Hypothalamus (tissue), 51 donors: ENCODE data around the gene EHMT1.

Source experiments
- DNase-seq, 51 donors: peaks; one replicate each; lab custom pipeline; 2025; lab: John Stamatoyannopoulos, UW

EHMT1 gene

DNA sequence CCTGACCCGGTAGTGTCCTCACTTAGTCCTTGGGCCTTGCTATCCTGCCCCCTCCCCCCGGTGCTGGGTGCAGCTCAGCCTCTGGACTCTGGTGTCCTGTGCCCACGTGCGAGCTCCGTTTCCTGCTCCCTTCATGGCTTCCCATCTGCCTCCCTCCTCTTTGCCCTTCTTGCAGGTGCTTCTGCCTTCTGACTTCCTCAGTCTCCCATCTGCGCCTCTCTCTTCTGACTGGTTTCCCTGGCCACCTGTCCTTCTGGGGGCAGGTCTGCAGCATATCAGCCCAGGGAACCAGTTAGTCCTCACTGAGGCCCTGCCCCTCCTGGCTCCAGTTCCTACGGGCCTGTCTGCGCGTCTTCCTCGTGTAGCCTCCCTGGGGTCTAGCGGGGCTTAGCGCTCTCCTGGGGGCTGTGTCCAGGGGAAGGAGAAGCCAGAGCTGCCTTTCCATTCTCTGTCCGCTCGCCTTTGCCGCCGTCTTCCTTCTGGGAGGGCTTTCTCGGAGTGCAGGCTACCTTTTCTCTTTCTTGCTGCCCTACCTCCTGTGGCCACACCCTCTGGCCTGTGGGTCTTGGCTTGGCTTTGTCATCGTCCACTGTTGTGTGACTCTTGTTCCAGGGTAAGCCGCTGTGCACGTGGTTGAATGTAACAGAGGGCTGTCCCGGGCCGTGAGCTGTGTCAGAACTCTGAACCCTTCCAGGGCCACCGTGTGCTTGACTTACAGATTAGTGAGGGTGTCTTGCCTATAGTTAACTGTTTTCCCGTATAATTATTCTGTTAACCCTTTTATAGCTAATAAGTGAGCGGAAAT, 51.8 kb downstream of the EHMT1 start:
- no peak for DNase-seq

DNA sequence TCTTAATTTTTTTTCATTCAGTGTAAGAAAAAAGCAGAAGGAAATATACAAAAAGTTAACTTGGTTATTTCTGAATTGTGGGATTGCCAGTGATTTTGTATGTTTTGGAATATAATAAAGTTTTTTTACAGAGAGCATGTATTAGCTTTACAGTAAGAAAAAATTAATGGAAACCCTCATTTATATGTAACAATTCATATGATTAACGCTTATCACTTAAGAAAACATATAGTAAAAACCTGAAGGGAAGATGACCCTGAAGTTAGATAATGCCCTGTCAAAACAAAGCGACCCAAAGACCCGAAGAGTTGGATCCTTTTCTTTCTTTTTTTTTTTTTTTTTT, 52.4 kb downstream of the EHMT1 start:
- no peak for DNase-seq

DNA sequence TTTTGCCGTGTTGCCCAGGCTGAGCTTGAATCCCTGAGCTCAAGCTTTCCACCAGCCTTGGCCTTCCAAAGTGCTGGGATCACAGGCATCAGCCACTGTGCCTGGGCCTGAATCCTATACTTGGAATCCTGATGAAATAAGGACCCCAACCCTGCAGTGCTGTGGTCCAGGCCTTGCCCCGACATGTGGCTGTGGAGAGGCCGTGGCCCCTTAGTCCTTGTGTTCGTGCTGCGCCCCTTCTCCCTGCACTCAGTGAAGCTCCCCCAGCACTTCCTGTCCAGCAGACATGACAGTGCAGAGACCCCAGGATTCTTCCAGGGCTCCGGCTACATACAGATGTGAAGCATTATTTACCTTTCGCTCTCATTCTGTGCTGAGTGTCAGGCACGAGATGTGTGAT, 52.9 kb downstream of the EHMT1 start:
- no peak for DNase-seq

DNA sequence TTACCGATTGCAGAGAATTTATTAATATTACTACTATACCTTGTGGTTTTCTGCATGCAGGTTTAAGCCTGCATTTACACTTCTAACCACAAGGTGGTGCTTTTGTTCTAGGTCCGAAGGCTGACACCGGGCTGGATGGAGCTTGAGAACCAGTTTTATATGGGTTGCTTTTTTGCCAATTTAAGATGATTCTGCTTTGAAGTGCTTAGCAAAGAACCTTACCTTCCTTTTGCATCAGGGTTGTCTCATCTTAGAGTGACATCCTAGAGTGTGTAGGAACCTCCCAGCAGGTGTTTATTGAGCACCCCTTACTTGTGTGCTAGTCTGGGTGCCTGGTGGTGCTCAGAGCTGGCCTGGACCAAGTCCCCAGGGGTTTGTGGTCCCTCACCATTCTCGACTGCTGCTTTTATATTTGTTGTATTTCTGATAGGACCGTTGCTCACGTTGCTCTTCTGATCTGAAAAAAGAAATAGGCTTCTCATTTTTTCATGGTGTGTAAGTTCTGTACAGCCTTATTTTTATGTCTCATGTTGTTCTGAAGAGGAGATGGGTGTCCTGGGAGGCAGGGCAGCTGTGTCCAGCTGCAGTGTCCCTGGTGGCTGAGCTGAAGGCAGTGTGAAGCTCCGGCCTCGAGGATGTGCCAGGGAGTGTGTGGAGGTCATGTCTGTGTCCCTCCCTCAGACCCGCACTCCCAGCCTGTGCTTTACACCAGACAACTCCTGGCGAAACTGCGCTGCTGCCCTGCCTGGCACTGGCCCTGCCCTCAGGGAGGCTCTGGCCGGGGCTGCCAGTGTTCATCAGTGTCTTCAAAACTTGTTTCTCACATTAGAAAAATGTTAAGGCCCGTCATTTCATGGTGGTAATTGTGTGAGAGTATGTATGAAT, 54.3 kb downstream of the EHMT1 start:
- peak in 13 of 51 donors; percentile 14 to 64 (median 38) for DNase-seq

DNA sequence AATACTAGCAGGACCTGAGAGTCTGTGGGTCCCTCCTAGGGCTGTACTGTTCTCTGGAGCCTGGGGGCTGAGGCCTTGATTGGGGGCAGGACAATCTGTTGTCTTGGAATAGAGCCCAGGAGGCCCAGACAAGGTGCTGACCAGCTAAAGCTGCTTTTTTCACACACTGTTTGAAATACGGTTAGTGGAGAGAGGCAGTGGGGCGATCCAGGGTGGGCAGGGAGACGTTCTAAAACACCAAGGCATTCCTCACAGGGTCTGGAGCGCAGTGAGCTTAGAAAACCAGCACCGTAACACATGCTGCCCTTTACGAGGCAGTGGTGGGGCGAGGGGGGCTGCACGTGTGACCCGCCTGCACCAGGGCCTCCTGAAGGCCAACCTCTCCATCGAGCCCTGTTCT, 55.1 kb downstream of the EHMT1 start:
- DNase-seq, result no peak

DNA sequence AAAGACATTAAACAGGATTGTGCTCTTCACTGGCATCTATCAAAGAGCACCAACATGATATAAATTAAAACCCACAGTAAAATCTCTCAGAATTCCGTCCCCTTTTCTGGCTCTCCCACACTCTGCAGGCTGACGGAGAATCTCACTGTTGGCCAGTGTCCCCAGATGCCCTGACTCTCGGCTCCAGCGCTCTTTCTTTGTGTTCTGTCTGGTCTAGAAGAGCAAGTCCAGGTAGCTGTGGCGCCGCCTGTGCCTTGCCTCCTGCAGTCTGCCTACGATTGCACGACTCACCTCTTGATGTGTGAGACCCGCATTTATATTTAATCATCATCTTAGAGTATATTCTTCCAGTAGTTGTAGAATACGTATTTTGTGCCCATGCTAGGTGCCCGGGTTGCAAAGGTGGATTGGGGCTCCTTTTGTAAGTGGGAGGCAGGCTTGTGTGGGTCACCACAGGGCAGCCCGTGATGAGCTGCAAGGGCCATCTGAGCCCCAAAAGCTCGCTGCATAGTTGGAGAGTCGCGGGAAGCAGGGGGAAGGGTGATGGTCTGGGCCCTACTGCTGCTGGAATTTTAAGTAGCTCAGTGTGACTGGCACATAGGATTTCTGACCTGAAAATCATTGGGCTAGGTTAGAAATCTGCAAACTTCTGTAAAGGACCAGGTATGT, 55.6 kb downstream of the EHMT1 start:
- peak in 5 of 51 donors; percentile 21 to 36 (median 24) for DNase-seq

DNA sequence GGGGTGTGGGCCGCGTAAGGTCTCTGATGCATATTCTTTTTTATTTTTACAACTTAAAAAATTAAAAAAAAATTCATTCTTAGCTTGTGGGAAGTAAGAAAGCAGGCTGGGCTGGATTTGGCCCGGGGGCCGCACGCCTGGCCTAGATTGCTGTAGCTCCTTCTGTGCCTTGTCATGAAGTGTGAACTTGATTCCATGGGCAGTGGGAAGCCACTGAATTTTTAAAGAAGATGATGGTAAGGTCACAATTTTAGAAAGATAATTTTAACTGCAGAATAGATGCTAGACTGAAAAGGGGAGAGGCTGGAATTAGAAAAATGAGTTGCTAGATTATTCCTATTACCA, 56.1 kb downstream of the EHMT1 start:
- DNase-seq, result no peak

DNA sequence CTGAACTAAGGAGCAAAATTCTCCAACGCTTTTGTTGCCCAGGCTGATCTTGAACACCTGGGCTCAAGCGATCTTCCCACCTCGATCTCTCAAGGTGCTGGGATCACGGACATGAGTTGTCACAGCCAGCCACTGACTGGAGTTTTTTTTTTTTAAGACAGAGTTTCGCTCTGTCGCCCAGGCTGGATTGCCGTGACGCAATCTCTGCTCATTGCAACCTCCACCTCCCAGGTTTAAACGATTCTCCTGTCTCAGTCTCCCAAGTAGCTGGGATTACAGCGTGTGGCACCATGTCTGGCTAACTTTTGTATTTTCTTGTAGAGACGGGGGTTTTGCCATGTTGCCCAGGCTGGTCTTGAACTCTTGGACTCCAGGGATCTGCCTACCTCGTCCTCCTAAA, 58.2 kb downstream of the EHMT1 start:
- DNase-seq, result no peak

DNA sequence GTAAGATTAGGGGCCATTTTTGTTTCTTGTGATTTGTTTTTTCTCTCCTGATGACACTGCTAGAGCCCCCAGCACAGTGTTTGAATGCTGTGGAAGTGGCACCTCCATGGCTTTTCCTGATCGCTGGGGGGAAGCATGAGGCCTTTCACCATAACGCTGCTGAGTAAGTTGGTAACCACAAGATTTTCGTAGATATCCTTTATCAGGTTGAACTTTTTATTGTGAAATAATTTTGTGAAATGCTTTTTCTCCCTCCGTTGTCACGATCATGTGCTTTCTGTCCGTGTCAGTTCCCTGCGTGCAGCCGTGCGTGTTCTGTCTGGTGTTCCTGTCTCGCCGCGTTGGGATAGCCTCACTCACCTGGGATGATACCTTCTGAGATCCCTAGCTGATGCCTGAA, 59.4 kb downstream of the EHMT1 start:
- DNase-seq, result no peak

DNA sequence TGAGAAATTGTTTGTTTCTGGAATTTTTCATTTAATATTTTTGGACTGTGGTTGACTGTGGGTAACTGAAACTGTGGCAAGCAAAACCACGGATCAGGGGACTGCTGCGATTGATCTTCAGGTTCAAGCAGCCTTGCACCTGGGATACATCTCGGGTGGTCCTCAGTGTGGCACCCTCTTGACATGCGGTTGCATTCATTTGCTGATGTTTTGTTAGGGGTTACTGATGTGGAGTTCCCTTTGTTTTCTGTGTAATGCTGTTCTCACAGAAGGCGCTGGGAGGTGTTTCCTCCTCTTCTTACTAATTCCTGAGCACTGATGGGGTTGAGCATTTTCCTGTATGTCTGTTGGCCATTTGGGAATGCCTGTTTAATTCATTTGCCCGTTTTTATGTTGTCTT, 60.4 kb downstream of the EHMT1 start:
- DNase-seq, result no peak

DNA sequence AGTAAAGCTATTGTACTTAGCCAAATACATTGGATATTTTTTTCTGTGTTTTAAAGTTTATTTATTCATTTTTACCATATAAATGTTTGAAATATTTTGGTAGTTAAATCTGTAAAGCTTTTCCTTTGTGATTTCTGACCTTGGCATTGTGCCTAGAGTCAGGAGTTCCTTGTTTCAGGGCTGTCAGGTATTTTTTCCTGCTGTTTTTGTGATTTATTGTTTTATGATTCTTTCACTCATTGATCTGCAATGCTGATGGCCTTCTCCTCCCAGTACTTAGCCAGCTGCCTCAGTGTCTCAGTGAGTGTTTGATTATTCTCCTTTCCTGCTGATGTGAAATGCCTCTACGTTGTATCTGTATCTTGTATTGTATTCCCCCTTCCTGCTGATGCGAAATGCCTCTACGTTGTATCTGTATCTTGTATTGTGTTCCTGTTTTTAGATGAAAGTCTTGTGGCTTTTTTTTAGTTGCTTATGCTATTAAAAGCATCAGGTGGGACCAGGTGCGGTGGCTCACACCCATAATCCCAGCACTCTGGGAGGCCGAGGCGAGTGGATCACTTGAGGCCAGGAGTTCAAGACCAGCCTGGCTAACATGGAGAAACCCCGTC, 61.0 kb downstream of the EHMT1 start:
- no peak for DNase-seq

DNA sequence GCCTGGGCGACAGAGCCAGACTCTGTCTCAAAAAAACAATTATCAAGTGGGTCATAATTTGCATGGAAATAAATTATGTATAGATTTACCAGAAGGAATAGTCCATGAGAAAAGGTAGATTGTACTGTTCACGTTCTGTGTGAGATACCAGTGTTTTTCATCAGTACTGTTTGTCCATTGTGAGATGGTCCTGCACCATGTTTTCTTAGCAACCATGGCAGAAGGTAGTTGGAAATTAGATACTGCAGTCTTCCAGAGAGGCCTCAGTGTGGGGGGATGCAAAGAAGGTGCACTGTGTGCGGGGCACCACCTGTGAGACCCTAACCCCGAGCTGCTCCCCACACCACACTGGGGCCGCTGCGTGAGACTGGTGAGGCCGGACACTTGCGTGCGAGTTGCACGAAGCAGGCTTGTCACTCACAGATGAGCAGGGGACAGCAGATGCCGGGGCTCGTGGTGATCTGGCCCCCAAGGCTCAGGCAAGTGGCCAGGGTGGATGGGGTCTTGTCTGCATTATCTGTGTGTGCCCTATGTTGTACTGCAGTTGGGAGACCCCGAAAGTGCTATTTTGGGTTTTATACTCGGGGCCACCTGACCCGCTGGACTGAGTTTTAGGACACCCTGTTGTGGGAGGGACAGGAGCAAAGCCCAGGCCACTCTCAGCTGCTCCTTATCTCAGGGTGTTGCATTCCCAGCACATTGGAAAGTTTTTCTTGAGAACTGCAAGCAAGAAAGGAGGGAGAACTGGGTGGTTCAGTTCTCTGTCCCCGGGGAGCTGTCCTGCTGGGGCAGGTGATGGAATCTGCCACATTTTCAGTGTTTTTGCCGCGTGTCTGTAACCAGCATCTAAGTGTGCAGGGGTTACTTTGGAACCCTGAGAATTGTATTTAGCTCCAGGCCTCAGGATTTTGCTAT, 61.9 kb downstream of the EHMT1 start:
- no peak for DNase-seq

DNA sequence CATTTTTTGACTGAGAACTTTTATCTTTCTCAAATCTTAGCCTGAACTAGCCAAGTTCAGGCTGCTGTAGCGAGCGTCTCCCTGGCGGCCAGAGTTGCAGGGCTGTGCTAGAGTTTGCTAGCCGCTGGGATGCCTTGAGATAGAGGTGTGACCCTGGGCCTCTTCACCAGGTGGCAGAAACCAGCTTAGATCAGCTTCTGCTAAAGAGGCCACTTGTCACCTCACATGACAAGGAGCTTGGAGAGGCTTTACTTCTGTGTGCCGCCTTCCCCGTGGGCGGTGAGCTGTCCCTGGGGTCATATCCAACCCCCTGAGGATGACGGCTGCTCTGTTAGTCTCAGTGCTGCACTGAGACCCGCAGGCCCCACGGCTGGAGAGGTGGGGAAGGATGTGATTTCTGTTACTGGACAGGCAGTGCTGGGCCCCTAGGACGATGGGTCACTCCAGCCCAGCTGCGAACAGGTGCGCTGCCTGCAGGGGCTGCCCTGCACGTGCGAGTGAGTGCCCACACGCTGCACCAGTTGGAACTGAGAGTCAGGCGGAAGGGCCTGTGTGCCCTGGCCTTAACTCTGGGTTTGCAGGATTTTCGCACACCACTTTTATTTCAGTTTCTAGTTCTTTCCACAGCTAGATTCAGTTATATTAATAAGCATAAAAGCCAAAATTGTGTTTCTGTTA, 63.8 kb downstream of the EHMT1 start:
- DNase-seq, result no peak

DNA sequence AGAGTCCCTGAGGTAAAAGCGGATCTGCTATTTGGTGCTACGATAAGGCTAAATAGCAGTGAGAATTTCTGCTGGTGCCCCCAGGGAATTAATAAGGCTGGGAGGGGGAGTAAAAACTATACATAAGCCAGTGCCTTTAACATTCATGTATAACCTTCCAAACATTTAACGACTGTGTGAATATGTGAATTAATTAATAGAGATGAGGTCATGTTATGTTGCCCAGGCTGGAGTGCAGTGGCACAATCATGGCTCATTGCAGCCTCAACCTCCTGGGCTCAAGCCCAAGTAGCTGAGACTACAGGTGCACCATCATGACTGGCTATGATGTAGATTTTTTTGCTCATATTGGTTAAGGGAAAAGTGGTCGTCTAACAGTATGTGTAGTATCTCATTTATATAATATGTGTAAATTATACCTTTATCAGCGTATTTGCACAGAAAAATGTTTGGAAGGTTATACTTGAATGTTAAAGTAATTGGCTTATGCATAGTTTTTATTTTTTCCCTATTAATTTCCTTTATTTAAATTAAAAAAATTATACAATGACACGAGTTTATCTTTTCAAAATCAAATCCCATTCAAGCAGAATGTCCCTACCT, 64.6 kb downstream of the EHMT1 start:
- DNase-seq, result no peak

DNA sequence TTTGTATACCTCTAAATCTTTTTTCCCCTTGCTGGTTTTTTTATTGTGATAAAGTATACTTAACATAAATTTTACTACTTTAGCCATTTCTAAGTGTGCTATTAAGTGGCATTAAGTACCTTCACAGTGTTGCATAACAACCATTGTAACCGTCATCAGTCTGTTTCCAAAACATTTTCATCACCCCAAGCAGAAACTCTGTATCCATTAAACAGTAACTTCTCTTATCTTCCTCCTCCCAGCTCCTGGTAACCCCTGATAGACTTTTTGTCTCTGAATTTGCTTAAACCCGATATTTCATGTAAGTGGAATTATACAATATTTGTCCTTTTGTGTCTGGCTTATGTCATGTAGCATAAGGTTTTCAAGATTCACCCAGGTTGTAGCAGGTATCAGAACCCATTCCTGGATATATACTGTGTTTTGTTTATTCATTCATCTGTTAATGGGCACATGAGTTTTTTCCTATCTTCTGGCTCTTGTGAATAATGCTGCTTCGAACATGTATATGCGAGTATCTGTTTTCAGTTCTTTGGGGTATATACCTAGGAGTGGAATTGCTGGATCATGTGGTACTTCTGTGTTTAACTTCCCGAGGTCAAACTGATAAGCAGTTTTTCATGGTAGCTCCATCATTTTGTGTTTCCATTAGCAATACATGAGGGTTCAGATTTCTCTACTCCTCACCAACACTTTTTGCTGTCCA, 66.4 kb downstream of the EHMT1 start:
- no peak for DNase-seq

DNA sequence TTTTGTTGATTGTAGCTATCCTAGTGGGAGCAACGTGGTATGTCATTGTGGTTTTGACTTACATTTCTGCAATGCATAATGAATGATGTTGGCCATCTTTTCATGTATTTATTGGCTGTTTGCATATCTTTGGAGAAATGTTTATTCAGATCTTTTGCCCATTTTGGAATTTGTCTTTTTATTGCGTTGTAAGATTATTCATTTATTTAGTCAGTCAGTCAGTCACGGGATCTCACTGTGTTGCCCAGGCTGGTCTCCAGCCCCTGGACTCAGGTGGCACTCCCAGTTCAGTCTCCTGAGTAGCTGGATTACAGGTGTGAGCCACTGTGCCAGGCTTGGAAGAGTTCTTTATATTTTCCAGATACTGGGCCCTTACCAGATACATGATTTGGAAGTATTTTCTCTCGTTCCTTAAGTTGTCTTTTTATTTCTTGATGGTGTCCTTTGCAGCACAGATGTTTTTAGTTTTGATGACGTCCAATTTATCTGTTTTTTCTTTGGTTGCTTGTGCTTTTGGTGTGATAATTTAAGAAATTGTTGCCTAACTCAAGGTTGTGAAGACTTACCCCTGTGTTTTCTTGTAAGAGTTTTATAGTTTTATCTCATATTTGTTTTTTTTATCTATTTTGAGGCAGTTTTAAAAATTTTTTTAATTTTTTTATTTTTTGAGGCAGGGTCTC, 67.1 kb downstream of the EHMT1 start:
- no peak for DNase-seq

DNA sequence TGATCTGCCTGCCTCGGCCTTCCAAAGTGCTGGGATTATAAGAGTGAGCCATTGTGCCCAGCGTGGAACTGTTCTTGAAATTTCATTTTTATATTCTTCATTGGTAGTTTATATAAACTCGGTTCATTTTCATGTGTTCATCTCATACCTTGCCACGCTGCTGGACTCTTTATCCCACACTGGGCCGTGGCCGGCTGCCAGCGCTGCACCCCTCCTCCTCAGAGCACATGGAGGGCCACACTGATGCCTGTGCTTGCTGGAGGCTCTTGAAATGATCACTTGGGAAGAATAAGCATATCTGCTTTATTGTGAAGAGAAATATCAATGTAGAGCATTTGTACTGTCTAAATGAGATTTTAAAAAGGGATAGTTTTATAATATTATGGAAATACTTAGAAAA, 69.5 kb downstream of the EHMT1 start:
- no peak for DNase-seq

DNA sequence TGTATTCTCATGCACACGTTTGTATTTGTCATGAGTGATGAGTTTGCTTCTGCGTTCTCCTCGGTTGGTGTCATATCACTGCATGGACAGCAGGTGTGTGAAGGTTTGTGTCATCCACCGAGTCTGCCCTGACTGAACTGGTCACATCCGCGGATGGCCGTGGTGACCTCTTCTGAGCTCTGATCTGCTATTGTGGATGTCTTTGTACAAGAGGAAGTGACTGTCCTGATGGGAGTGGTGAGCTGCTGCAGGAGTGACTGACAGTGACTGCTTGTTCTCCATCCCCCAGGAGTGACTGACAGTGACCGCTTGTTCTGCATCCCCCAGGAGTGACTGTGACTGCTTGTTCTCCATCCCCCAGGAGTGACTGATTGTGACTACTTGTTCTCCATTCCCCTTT, 69.9 kb downstream of the EHMT1 start:
- DNase-seq, result peak in 6 of 51 donors; percentile 14 to 37 (median 28)
